Upper lobe of left lung (tissue), 4 donors: ENCODE data around the gene CAT.

Source experiments
- CTCF ChIP-seq, 6 experiments: fragments of 450-650 bp in 4 of 6; fragments of 200-600 bp in 2 of 6; sonication (generic) in 2 of 6; IDR thresholded peaks; one replicate each; pipeline ENCODE4 v1.5.1; 2016 to 2019; ENCODE audit warnings: antibody characterized with exemption in 6 of 6
- EP300 ChIP-seq, 4 donors: sonication (generic); formaldehyde crosslinking; IDR thresholded peaks; one replicate each; pipeline ENCODE4 v1.5.1; 2017; ENCODE audit warnings: antibody characterized with exemption in 4 of 4, control low read depth in 2 of 4
- POLR2A ChIP-seq, 4 donors: fragments of 450-650 bp; IDR thresholded peaks; one replicate each; pipeline ENCODE4 v1.5.1; 2016 to 2017; ENCODE audit warnings: antibody characterized with exemption in 4 of 4, mild to moderate bottlenecking in 2 of 4

- TF ChIP-seq CTCF (IDR thresholded peaks at IDR 0.05) (no peak), EP300 (IDR thresholded peaks at IDR 0.05) (no peak), POLR2A (IDR thresholded peaks at IDR 0.05) (no peak)
Measured at GRCh38 chr11:34404280-34404679, 34.5 kb upstream of the CAT start.
